GM03348 (cell line): Measurements from ENCODE around the gene RETREG3.
"Not testable (repeated sequence)": the region's sequence is repeated elsewhere in the genome, so short reads cannot be mapped to it uniquely, and the experiment has no call there.

Experiments used
- DNase-seq: peaks from one replicate; pipeline ENCODE4 v3.0.0; 2012; ENCODE audit warnings: low spot score

The RETREG3 gene

DNA sequence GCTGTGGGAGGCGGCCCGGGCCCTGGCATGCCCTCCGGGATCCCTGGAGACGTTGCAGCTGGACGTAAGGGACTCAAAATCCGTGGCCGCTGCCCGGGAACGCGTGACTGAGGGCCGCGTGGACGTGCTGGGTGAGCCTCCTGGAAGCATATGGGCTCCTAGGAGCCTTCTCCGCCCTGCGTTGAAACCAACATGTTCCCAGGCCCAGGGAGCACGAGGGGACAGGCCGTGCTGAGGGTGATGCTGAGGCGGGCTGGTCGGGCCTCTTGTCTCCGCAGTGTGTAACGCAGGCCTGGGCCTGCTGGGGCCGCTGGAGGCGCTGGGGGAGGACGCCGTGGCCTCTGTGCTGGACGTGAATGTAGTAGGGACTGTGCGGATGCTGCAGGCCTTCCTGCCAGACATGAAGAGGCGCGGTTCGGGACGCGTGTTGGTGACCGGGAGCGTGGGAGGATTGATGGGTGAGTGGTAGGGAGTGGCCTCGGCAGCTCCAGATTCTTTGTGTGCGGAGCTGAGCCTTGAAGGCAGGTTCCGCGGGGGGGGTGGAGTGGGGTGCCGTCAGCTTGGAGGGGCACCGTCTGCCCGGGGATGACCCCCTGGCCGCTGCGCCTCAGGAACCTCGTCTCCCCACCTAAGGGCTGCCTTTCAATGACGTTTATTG is 55.9 kb downstream of the RETREG3 start:
- no peak for DNase-seq

DNA sequence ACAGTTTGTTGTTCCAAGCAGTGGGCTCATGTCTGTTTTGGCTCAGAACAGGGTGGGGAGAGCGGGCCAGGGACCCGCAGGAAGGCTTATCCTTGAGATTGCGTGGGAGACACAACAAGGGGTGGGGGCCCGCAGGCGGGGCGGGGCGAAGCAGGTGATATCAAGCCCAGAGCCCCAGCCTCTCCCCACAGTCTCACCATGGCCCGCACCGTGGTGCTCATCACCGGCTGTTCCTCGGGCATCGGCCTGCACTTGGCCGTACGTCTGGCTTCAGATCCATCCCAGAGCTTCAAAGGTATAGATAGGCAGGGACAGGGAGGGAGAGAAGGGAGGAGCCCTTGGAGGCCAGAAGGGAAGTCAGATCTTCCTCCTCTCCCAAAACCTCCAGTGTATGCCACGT is 56.4 kb downstream of the RETREG3 start, which contains the start of gene HSD17B1:
Gene HSD17B1, plus strand, starts transcription at position 188 of the 400 bp plus-strand sequence. Its CDS starts 11 bp downstream, at position 199.
- DNase-seq: not testable (repeated sequence)

DNA sequence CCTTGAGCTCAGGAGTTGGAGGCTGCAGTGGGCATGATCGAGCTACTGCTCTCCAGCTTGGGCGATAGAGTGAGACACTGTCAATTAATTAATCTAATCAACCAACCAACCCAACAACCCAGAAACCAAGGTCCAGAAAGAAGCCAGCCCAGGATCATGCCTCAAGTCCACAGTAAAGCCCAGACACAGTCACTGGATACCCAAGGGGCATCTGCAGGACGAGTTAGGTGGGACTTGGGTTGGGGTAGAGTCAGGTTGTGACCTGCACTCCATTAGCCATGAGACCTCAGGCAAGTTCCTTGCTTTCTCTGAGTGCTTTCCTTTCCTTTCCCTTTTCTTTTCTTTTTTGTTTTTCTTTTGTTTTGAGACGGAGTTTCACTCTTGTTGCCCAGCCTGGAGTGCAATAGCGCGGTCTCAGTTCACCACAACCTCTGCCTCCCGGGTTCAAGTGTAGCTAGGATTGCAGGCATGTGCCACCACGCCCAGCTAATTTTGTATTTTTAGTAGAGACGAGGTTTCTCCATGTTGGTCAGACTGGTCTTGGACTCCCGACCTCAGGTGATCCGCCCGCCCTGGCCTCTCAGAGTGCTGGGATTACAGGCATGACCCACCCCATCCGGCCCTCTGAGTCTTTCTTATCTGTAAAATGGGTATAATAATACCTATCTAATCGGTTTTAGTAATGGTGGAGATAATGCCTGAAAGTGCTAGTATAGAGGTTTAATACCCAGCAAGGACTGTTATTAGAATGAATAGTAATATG is 60.0 kb downstream of the RETREG3 start:
- no peak for DNase-seq

DNA sequence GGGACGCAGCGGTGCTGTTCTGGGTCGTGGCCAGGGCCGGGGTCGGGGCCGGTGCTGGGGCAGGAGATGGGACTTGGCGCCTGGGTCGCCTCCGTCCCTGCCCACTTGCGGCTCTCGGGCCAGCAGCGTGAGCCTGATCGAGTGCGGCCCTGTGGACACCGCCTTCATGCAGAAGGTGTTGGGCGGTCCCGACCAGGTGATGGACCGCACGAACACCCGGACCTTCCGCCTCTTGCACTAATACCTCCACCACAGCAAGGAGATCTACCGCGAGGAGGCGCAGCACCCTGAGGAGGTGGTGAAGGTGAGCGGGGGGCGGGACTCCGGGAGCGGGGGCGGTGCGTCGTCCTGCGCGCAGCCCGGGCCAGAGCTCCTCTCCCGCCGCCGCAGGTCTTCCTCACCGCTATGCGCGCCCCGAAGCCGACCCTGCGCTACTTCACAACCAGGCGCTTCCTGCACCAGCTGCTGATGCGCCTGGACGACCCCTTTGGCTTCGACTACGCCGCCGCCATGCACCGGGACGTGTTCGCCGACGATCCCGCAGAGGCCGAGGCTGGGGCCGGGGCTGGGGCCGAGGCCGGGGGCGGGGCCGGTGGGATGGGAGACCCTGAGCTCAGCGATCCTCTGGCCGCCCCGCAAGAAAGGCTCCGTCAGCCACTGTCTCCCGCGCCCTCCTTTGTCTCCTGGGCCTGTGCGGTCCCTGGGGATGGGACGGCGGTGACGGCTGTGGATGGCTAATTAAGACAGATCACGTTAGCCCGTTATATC is 60.9 kb downstream of the RETREG3 start:
- no peak for DNase-seq

DNA sequence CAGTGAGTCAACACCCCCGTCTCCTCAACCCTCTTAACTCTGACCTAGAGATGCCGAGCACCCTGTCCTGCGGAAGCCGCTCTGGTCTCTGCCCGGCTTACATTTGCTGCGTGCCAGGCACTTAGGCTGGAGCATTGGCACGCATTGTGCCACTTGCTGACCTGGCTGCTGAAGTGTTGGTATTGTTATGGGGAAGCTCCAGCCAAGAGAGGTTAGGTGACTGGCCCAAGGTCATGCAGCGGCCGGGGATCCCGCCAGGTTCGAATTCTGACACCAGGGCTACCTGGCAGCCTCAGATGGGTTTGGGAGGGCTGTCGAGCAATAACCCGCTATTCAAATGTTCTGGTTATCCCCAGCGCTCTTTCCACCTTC is 61.5 kb downstream of the RETREG3 start:
- DNase-seq: no peak

DNA sequence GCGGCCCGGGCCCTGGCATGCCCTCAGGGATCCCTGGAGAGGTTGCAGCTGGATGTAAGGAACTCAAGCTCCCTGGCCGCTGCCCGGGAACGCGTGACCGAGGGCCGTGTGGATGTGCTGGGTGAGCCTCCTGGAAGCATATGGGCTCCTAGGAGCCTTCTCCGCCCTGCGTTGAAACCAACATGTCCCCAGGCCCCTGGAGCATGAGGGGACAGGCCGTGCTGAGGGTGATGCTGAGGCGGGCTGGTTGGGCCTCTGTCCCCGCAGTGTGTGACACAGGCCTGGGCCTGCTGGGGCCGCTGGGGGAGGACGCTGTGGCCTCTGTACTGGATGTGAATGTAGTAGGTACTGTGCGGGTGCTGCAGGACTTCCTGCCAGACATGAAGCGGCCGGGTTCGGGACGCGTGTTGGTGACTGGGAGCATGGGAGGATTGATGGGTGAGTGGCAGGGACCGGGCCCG is 62.1 kb downstream of the RETREG3 start:
- no peak for DNase-seq

DNA sequence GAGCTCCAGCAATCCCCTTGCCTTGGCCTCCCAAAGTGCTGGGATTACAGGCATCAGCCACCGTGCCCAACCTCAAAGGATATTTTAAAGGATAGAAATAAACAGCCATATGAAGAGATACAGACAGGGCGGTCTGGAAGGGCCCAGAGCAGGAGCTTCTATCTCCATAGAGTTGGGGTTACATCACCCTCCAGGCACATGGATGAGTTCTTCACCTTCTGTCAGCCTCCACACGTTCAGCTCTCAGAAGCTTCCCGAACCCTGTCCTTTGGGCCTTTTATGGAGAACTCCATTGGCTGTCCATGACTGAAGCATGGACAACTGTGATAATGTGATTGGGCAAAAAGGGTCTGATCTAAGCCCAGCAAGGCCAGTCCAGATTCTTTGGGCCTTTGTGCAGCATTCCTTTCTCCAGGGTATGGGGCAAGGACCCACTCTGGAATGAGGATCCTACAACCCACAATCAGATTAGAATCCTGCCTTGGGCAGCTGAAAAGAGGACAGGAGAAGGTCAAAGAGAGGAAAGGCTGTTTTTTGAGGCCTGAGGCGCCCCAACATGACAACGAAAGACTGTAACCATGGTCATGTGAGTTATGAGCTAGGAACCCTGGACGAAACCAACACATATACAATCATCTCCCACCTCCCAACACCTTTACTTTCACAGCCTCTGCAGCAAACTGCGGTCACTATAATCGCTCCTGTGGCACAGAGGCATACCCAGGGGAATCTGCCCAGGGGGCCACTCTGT is 63.2 kb downstream of the RETREG3 start:
- DNase-seq: not testable (repeated sequence)

DNA sequence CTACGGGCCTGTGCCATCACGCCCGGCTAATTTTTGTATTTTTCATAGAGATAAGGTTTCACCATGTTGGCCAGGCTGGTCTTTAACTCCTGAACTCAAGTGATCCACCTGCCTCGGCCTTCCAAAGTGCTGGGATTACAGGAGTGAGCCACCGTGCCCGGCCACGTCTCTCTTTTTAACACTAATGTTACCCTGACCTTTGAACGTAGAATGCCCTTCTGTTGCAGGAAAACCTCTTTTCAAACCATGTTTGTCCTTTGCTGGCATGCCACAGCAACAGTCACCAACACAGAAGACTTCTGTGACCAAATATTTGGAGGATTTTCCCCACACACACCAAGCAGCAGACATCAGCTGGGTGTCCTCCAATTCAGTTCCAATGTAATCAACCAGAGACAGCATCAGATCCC is 64.3 kb downstream of the RETREG3 start:
- no peak for DNase-seq

DNA sequence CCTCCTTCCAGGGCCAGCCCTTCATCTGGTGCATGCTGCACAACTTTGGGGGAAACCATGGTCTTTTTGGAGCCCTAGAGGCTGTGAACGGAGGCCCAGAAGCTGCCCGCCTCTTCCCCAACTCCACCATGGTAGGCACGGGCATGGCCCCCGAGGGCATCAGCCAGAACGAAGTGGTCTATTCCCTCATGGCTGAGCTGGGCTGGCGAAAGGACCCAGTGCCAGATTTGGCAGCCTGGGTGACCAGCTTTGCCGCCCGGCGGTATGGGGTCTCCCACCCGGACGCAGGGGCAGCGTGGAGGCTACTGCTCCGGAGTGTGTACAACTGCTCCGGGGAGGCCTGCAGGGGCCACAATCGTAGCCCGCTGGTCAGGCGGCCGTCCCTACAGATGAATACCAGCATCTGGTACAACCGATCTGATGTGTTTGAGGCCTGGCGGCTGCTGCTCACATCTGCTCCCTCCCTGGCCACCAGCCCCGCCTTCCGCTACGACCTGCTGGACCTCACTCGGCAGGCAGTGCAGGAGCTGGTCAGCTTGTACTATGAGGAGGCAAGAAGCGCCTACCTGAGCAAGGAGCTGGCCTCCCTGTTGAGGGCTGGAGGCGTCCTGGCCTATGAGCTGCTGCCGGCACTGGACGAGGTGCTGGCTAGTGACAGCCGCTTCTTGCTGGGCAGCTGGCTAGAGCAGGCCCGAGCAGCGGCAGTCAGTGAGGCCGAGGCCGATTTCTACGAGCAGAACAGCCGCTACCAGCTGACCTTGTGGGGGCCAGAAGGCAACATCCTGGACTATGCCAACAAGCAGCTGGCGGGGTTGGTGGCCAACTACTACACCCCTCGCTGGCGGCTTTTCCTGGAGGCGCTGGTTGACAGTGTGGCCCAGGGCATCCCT is 65.7 kb downstream of the RETREG3 start:
- no peak for DNase-seq

DNA sequence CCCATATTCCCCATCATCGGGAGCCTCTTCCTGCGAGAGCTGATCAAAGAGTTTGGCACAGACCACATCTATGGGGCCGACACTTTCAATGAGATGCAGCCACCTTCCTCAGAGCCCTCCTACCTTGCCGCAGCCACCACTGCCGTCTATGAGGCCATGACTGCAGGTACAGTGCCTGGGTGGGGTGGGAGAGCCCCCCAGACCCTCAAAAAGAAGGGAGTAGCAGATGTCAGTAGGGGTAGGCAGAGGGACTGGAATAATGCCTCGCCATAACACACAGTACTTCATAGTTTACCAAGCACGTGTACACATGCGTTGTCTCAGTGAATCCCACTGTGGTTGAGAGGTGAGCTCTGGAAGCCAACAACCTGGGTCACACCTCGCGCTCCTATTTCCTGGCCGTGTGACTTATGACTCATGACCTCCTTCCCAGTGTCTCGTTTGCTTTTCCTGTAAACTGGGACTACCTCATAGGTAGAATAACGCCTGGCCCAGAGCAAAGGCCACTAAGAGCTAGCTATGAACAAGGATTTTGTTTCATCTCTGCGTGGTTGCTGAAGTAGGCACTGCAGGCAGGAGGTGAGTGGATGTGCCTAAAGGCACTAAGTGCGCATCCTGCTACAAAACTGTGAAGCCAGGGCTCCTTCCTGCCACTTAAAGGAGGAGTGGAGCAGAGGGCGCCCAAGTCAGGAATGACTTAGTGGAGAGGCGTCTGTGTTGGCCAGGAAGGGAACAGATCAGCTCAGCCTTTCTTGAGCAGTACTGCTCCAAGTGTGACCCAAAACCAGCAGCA is 67.9 kb downstream of the RETREG3 start:
- DNase-seq: no peak

DNA sequence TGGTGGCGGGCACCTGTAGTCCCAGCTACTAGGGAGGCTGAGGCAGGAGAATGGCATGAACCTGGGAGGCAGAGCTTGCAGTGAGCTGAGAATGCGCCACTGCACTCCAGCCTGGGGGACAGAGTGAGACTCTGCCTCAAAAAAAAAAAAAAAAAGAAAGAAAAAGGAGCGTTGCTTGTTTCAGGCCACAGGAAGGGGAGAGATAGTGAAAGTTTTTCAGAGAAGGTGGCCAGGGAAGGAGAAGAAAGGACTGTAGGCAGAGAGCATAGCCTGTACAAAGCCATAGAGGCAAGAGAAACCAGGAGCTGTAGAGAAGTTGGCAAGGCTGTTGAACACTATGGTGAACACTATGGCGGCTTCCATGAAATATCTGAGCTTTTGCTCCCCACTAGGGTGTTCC is 68.6 kb downstream of the RETREG3 start:
- not testable (repeated sequence) for DNase-seq

DNA sequence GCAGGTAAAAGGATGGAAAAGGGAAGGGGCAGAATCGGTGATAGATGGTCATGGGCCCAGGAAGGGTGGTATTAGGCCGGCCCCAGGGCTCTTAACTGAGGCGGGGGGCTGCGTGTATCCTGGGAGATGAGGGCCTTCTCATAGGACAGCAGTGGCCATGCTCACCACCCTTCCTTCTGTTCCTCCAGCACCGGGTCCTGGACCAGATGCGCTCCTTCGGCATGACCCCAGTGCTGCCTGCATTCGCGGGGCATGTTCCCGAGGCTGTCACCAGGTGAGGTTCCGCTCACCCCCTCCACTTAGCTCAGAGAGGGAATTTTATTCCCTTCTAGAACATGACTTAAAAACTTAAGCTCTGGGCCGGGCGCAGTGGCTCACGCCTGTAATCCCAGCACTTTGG is 70.7 kb downstream of the RETREG3 start:
- DNase-seq: no peak

DNA sequence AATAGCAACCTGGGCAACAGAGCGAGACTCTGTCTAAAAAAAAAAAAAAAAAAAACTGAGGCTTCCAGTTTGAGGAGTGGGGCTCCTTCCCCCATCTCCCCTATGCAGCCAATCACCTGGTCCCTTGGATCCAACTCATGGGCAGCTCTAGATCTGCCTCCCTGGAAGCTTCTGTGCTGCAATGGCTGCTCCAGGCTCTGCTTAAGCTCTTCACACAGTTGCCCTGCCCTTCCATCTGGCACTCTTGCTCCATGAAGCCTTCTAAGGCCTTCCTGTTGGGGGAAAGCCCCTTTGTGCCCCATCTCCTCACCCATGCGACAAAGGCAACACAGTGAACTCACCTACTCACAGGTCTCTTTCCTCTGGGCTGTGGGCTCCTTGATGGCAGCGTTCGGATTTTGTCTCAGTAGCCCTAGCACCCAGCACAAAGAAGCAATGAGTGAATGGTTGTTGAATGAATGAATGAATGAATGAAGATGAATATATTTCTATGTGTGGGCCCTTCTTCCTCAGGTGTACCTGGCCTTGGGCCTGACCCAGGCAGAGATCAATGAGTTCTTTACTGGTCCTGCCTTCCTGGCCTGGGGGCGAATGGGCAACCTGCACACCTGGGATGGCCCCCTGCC is 71.2 kb downstream of the RETREG3 start:
- DNase-seq: no peak

DNA sequence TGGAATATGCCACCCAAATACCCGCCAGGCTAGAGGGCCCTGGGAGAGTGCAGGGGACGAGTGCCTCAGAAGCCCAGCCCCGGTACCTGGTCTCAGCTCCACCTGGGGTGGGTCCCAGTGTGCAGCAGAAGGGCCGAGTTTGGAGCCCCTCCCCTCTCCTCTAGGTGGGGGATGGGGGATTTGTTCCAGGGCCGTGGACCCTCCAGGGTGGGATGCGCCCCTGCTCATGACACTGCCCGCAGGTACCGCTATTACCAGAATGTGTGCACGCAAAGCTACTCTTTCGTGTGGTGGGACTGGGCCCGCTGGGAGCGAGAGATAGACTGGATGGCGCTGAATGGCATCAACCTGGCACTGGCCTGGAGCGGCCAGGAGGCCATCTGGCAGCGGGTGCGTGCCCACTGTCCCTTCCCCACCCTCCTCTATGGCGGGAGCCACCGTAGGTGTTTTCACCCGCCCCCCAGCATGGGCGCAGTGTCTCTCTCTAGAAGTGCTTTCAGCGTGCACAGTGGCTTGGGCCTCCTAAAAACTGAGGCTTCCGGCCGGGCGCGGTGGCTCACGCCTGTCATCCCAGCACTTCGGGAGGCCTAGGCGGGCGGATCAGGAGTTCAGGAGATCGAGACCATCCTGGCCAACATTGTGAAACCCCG is 71.9 kb downstream of the RETREG3 start:
- DNase-seq: no peak

DNA sequence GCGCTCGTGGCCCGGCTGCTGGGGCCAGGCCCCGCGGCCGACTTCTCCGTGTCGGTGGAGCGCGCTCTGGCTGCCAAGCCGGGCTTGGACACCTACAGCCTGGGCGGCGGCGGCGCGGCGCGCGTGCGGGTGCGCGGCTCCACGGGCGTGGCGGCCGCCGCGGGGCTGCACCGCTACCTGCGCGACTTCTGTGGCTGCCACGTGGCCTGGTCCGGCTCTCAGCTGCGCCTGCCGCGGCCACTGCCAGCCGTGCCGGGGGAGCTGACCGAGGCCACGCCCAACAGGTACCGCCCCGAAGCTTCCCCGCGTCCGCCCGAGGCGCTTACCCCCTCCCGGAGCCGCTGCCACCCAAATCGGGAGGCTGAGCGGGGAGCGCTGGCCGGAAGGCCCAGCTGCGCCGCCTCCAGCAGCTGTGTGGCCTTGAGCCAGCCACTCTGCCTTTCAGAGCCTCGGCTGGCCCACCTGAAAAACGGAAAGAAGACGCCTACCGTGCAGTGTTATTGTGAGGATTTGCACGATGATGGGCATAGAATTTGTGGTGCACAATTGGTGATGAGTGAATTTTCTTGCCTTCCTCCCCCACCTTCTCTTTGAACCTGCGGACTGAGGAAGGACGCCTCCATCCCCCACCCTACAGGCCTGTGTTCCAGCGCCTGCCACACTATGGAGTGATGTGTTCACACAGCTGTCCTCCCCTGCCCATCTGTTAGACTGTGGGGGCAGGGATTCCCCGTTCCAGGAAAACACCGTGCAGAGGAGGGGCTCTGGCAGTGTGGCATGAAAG is 72.6 kb downstream of the RETREG3 start:
- peak; percentile 95 for DNase-seq

DNA sequence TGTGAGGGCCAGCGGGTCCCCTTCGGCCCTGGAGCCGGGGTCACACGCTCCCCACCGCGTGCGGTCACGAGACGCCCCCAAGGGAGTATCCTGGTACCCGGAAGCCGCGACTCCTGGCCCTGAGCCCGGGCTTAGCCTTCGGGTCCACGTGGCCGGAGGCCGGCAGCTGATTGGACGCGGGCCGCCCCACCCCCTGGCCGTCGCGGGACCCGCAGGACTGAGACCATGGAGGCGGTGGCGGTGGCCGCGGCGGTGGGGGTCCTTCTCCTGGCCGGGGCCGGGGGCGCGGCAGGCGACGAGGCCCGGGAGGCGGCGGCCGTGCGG is 73.2 kb downstream of the RETREG3 start, which contains the start of gene NAGLU:
Gene NAGLU, plus strand, starts transcription at position 194 of the 324 bp plus-strand sequence. Its CDS starts 32 bp downstream, at position 226.
- peak; percentile 99 for DNase-seq

DNA sequence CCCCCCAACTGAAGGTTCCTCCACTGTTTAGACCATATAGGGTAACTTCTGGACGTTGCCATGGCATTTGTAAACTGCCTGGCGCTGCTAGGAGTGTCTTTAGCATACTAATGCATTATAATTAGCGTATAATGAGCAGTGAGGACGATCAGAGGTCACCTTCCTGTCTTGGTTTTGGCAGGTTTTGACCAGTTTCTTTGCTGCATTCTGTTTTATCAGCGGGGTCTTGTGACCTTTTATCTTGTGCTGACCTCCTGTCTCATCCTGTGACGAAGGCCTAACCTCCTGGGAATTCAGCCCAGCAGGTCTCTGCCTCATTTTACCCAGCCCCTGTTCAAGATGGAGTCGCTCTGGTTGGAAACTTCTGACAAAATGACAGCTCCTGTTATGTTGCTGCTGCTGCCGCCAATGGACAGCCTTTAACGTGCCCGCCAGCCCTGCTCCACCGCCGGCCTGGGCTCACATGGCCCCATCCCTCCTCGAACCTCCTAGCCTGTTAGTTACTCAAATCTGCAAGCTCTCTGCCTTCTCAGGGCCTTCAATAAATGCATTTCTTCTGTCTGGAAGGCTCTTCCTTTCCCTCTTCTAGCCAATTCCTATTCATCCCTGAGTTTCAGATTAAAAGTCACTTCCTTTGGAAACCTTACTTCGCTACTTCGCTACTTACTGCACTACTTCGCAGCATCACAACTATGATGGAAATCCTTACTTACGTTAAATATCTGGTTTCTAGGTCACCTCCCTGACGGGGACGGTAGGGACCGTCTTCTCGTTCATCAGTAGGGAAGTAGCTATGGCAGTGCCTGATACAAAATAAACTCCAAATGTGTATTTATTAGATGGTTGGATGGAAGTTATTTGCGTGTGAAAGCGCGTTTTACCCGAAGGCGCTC is 73.8 kb downstream of the RETREG3 start:
- no peak for DNase-seq
